IMR-90 (cell line): ENCODE results near the gene PRKN.

ENCODE experiments used
- CTCF ChIP-seq: conservative IDR thresholded peaks from 2 replicates; pipeline ENCODE4 v1.5.1; 2012; ENCODE audit warnings: mild to moderate bottlenecking, low read depth, low read length, improper control_type of control experiment
- NFE2L2 ChIP-seq: fragments of 150-350 bp; IDR thresholded peaks from 2 replicates; pipeline ENCODE4 v1.6.1; 2016; ENCODE audit warnings: low read depth, mild to moderate bottlenecking, low read length
- RAD21 ChIP-seq: IDR thresholded peaks from 2 replicates; pipeline ENCODE4 v1.6.1; 2012; ENCODE audit warnings: low read length, improper control_type of control experiment

- TF ChIP-seq CTCF (no peak), RAD21 (no peak), NFE2L2 (no peak)
These were observed 516.5 kb downstream of the PRKN start for GRCh38 chr6:162211022-162211421.
